Measurements from ENCODE around the gene MTSS2. TPM values are rescaled to one million over a fixed set of nuclear protein-coding genes. Genes with fewer than 3 reads are reported as not detected.

MTSS2 gene
- total RNA-seq, 1 donor from 2014 or later = 92.2 TPM

GRCh38 chr16:70692873-70693671 is 7.2 kb upstream of the MTSS2 start:
- Mint-ChIP-seq H3K4me1 (ENCODE audit: unreplicated experiment) (peaks cover 30% of the 10 kb centered on the region), H3K4me3 (no peak overlapping the region), H3K27me3 (no peaks in the 10 kb centered on the region)

GRCh38 chr16:70692130-70692872 is 6.4 kb upstream of the MTSS2 start:
- no peak for DNase-seq (ENCODE audit: extremely low spot score, unreplicated experiment)

More at GRCh38 chr16:70692873-70693671, 7.2 kb upstream of the MTSS2 start:
- TF ChIP-seq CTCF (conservative IDR thresholded peaks at IDR 0.05) = no peak
- no peak for DNase-seq (ENCODE audit: extremely low spot score, unreplicated experiment)
- peak overlapping the region; percentile 78 for H3K27ac Mint-ChIP-seq
- H3K36me3 Mint-ChIP-seq = no peaks in the 10 kb centered on the region
- no peaks in the 10 kb centered on the region for H3K9me3 Mint-ChIP-seq

GRCh38 chr16:70691223-70692129 is 5.6 kb upstream of the MTSS2 start:
- Mint-ChIP-seq H3K27me3 (no peaks in the 10 kb centered on the region), H3K36me3 (no peaks in the 10 kb centered on the region), H3K9me3 (no peaks in the 10 kb centered on the region), H3K27ac (peak overlapping the region; percentile 61), H3K4me3 (no peak overlapping the region), H3K4me1 (ENCODE audit: unreplicated experiment) (peaks cover 41% of the 10 kb centered on the region)
- no peak for TF ChIP-seq CTCF (conservative IDR thresholded peaks at IDR 0.05)
- no peak for DNase-seq (ENCODE audit: extremely low spot score, unreplicated experiment)

More at GRCh38 chr16:70692130-70692872, 6.4 kb upstream of the MTSS2 start:
- Mint-ChIP-seq H3K27me3 (no peaks in the 10 kb centered on the region), H3K27ac (peak overlapping the region; percentile 61), H3K36me3 (no peaks in the 10 kb centered on the region), H3K4me1 (ENCODE audit: unreplicated experiment) (peaks cover 33% of the 10 kb centered on the region), H3K4me3 (no peak overlapping the region), H3K9me3 (no peaks in the 10 kb centered on the region)
- no peak for TF ChIP-seq CTCF (conservative IDR thresholded peaks at IDR 0.05)

- H3K27me3 Mint-ChIP-seq = no peaks in the 10 kb centered on the region
- DNase-seq (ENCODE audit: extremely low spot score, unreplicated experiment) = no peak
These were observed 4.4 kb upstream of the MTSS2 start for GRCh38 chr16:70689970-70690891.

More at GRCh38 chr16:70689970-70690891, 4.4 kb upstream of the MTSS2 start:
- Mint-ChIP-seq H3K4me3 (no peak overlapping the region), H3K36me3 (no peaks in the 10 kb centered on the region), H3K4me1 (ENCODE audit: unreplicated experiment) (peaks cover 36% of the 10 kb centered on the region), H3K9me3 (no peaks in the 10 kb centered on the region), H3K27ac (peak overlapping the region; percentile 77)
- no peak for TF ChIP-seq CTCF (conservative IDR thresholded peaks at IDR 0.05)
